VCaP (cell line): ENCODE results near the gene XDH.

Experiments used
- H3K27ac ChIP-seq: fragments of 450-650 bp; 2 replicates; pipeline ENCODE4 v1.5.1; 2017
- CTCF ChIP-seq: fragments of 450-650 bp; conservative IDR thresholded peaks from 2 replicates; pipeline ENCODE4 v1.5.1; 2017; ENCODE audit warnings: mild to moderate bottlenecking, moderate library complexity

XDH gene

GRCh38 chr2:31414601-31415241 is at the start of gene XDH:
Gene XDH, minus strand, starts transcription at chr2:31414742. Its CDS starts 76 bp downstream, at chr2:31414666.
- peak within 1 kb of the TSS; percentile 75 for H3K27ac ChIP-seq
- TF ChIP-seq CTCF, result no peak

- H3K27ac ChIP-seq, result no peak overlapping the region
- no peak for TF ChIP-seq CTCF
Observed at GRCh38 chr2:31457651-31458050, 43.1 kb upstream of the XDH start.

GRCh38 chr2:31446848-31447247 is 32.3 kb upstream of the XDH start:
- H3K27ac ChIP-seq, result no peak overlapping the region
- TF ChIP-seq CTCF, result no peak

- no peak for TF ChIP-seq CTCF
Observed at GRCh38 chr2:31442376-31442775, 27.8 kb upstream of the XDH start.

GRCh38 chr2:31440764-31441163 is 26.2 kb upstream of the XDH start:
- TF ChIP-seq CTCF, result no peak
- no peak overlapping the region for H3K27ac ChIP-seq

More at GRCh38 chr2:31442376-31442775, 27.8 kb upstream of the XDH start:
- no peak overlapping the region for H3K27ac ChIP-seq

- H3K27ac ChIP-seq, result no peak overlapping the region
- TF ChIP-seq CTCF, result no peak; the same call in 1 of the 2 replicates
Observed at GRCh38 chr2:31434911-31435310, 20.4 kb upstream of the XDH start.

- TF ChIP-seq CTCF, result no peak
- H3K27ac ChIP-seq, result no peak overlapping the region
Observed at GRCh38 chr2:31433541-31433940, 19.0 kb upstream of the XDH start.
